ENCODE data around the gene TMEFF1. TPM values are rescaled to one million over a fixed set of nuclear protein-coding genes. Genes with fewer than 3 reads are reported as not detected.

Gene TMEFF1
- total and polyA plus RNA-seq, 7 donors: 0.16 to 6.1 (median 0.68) TPM; not detected in 4

GRCh38 chr9:100575765-100576386 lies 102.9 kb downstream of the TMEFF1 start:
- TF ChIP-seq POLR2AphosphoS5 (IDR thresholded peaks at IDR 0.05): no peak
- TF ChIP-seq POLR2A (IDR thresholded peaks at IDR 0.05): no peak
- TF ChIP-seq EP300 (IDR thresholded peaks at IDR 0.05): no peak
- TF ChIP-seq CTCF (IDR thresholded peaks at IDR 0.05): no peak
- no peaks in the 10 kb centered on the region for H3K36me3 ChIP-seq
- no peaks in the 10 kb centered on the region for H3K27me3 ChIP-seq
- WGBS, 2 donors: 70 to 75% methylated on average over 2 of the region's 2 CpGs
- no peak overlapping the region for H3K4me3 ChIP-seq
- intact Hi-C loops (cut with DNase I): no loop called here
- no peaks in the 10 kb centered on the region for H3K4me1 ChIP-seq
- H3K27ac ChIP-seq: no peak overlapping the region
- H3K9me3 ChIP-seq: no peaks in the 10 kb centered on the region
- DNase-seq: no peak

GRCh38 chr9:100577776-100578448 lies 105.0 kb downstream of the TMEFF1 start, which contains the start of gene CAVIN4:
CAVIN4 (plus strand) TSS chr9:100578079; CDS start chr9:100578144, 65 bp downstream.
- DNase-seq: no peak
- intact Hi-C loops (cut with DNase I): no loop called here
- Histone ChIP-seq H3K27ac (no peak within 1 kb of the TSS), H3K4me1 (no peaks in the 10 kb centered on the region), H3K9me3 (no peaks in the 10 kb centered on the region), H3K36me3 (no peaks in the 10 kb centered on the region), H3K27me3 (no peaks in the 10 kb centered on the region), H3K4me3 (no peak within 1 kb of the TSS)
- TF ChIP-seq POLR2A (IDR thresholded peaks at IDR 0.05): no peak
- no peak for TF ChIP-seq EP300 (IDR thresholded peaks at IDR 0.05)
- no peak for TF ChIP-seq POLR2AphosphoS5 (IDR thresholded peaks at IDR 0.05)
- no peak for TF ChIP-seq CTCF (IDR thresholded peaks at IDR 0.05)
- 82 to 89% methylated on average over 10 of the region's 10 CpGs for WGBS, 2 donors

GRCh38 chr9:100578610-100579009 lies 105.7 kb downstream of the TMEFF1 start:
- H3K27me3 ChIP-seq: no peaks in the 10 kb centered on the region
- WGBS, 2 donors: 92 to 94% methylated on average over 1 of the region's 1 CpG
- DNase-seq: no peak
- H3K9me3 ChIP-seq: no peaks in the 10 kb centered on the region
- H3K4me3 ChIP-seq: no peak overlapping the region
- TF ChIP-seq CTCF (IDR thresholded peaks at IDR 0.05): no peak
- no peak for TF ChIP-seq POLR2A (IDR thresholded peaks at IDR 0.05)
- no peak for TF ChIP-seq EP300 (IDR thresholded peaks at IDR 0.05)
- no peak for TF ChIP-seq POLR2AphosphoS5 (IDR thresholded peaks at IDR 0.05)
- H3K36me3 ChIP-seq: no peaks in the 10 kb centered on the region
- intact Hi-C loops (cut with DNase I): no loop called here
- no peak overlapping the region for H3K27ac ChIP-seq
- no peaks in the 10 kb centered on the region for H3K4me1 ChIP-seq

GRCh38 chr9:100579665-100580064 lies 106.7 kb downstream of the TMEFF1 start:
- Histone ChIP-seq H3K27me3 (no peaks in the 10 kb centered on the region), H3K9me3 (no peaks in the 10 kb centered on the region), H3K27ac (no peak overlapping the region), H3K4me1 (no peaks in the 10 kb centered on the region), H3K36me3 (no peaks in the 10 kb centered on the region), H3K4me3 (no peak overlapping the region)
- intact Hi-C loops (cut with DNase I): no loop called here
- DNase-seq: no peak
- 84 to 87% methylated on average over 2 of the region's 2 CpGs for WGBS, 2 donors
- TF ChIP-seq POLR2A (IDR thresholded peaks at IDR 0.05): no peak
- no peak for TF ChIP-seq CTCF (IDR thresholded peaks at IDR 0.05)
- no peak for TF ChIP-seq EP300 (IDR thresholded peaks at IDR 0.05)
- TF ChIP-seq POLR2AphosphoS5 (IDR thresholded peaks at IDR 0.05): no peak

Measured in sigmoid colon (tissue), 7 donors.